COR-L47 (cell line): Measurements from ENCODE around the gene TMEM217.

Experiments used
- DNase-seq: peaks from one replicate; lab custom pipeline; 2025; lab: John Stamatoyannopoulos, UW

The TMEM217 gene

GRCh38 chr6:37279366-37280134 is 21.6 kb upstream of the TMEM217 start:
- DNase-seq, result no peak

DNA sequence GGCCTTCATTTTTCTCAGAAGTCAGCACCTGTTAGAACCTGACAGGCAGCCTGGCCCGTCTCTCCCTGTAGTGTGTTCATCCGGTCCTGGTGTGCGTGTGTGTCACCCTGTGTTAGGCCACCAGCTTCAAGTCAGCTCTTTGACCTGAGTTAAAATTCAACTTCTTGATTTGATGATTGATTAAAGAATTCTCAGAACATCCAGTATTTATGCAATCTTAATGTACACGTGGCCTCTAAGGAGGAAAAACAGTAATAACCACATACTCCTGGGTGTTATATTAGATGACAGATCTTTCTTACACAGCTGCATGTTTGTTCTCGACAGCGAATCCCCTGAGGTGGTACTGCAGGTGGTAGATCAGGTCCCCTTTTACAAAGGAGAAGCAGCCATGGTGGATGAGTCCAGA is 19.1 kb upstream of the TMEM217 start:
- DNase-seq, result no peak

GRCh38 chr6:37275350-37275749 is 17.4 kb upstream of the TMEM217 start:
- no peak for DNase-seq

- no peak for DNase-seq
Observed at GRCh38 chr6:37273690-37274089, 15.7 kb upstream of the TMEM217 start.

DNA sequence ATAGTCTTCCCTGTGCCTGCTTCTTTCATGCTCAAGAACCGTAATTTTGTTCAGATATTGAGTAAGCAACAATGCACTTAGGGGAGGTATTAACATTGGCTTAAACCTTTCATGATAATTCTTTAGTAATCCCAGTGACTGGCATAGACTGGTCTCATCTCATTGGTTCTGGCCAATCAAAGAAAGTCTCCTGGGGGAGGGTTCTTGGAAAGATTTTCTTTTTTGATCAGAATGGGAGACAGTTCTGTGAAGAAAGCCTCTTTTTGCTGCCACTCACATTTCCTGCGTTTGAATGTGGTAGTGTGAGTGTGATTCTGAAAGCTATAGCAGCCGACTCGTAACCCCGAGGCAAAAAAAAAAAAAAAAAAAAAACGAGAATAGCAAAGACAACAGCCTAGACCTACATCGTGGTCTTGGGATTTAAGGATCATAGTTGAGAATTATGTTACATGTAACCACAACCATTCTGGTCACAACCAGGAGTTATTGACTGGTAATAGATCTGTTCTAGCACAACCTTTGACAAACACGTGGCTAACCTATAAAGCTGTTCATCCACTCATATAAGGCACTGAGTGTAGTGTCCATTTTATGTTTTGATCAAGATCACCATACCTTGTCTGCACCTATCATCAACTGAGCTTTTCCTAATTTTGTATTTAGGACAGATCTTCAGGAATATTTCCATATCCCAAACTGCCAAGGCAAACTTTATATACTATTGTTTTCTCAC is 15.1 kb upstream of the TMEM217 start:
- DNase-seq, result no peak

- no peak for DNase-seq
Observed at GRCh38 chr6:37269105-37269504, 11.2 kb upstream of the TMEM217 start.

DNA sequence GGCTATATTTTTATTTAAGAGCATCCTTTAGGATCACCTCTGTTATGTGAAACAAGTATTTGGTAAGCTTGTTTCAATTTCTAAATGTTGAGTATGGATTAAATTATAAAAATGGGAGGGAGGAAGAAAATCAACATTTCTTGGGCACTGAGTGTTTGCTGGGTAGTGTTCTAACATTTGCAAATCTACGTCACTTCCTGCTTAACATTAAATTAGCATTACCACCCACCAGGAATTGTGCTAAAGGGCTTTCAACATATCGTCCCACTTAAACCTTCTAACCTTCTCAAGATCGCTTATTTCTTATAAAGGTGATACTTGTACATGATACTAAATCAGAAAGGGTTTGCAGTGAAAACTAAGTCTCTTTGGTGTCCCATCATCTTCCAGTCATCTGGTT is 7.9 kb upstream of the TMEM217 start:
- no peak for DNase-seq

- no peak for DNase-seq
Observed at GRCh38 chr6:37265001-37265400, 7.1 kb upstream of the TMEM217 start.

DNA sequence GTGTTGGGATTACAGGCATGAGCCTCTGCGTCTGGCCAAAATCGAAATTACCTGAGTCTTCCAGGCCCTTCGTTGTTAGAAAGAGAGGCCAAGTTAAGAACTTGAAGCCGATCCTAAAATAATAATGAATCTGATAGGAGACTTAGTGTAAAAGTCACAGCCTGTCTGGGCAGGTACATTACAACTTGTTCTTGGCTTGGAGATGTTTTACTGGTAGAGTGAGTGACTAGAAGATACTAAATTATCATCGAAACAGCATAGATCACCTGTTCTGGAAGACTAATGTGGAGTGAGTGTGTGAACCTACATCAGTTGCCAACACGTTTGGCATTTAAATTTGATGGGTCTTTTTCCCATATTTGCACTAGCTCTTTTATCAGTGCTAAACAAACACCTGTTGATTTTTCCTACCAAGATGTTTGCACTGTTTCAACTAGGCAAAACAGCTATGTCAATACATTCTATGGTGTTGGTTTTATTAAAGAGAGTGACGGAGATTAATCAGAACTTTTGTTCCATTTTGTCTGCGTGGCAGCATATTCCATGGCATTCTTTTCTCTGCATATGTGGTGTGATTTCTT is 4.6 kb upstream of the TMEM217 start:
- no peak for DNase-seq

DNA sequence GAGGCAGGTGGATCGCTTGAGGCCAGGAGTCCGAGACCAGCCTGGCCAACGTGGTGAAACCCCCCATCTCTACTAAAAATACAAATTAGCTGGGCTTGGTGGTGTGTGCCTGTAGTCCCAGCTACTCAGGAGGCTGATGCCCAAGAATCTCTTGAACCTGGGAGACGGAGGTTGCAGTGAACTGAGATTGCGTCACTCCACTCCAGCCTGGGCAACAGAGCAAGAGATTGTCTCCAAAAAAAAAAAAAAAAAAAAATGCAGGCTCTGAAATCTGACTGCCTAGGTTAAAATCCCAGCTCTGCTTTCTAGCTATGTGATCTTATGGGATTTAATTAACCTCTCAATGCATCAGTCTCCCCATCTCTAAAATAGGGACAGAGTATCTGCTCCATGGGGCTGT is 3.3 kb upstream of the TMEM217 start:
- no peak for DNase-seq

GRCh38 chr6:37260444-37260843 is 2.5 kb upstream of the TMEM217 start:
- no peak for DNase-seq

- DNase-seq, result no peak
Observed at GRCh38 chr6:37260040-37260439, 2.1 kb upstream of the TMEM217 start.

DNA sequence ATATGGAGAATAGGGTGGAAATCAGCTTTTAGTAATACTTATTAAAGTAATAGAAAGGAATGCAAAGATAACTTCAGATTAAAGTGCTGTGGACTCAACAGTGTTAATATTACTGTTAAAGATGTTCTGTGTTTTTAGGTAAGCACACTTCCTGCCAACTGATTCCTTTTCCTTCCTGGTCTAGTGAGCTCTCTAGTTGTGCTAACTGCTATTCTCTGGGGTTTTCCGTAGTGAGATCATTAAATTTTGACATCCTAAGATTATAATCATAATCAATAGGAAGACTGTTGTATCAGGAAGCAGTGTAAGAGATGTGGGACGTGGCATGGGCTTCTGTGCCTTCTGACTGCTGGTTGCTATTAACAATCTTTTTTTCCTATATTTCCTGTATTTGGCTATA is 1.2 kb upstream of the TMEM217 start:
- no peak for DNase-seq

GRCh38 chr6:37258405-37259105 is 611 bp upstream of the TMEM217 start:
- DNase-seq, result no peak

GRCh38 chr6:37257320-37257633 is 667 bp downstream of the TMEM217 start:
- no peak for DNase-seq

- no peak for DNase-seq
Observed at GRCh38 chr6:37256692-37257319, 1.1 kb downstream of the TMEM217 start.

GRCh38 chr6:37254881-37255280 is 3.1 kb downstream of the TMEM217 start:
- DNase-seq, result no peak

DNA sequence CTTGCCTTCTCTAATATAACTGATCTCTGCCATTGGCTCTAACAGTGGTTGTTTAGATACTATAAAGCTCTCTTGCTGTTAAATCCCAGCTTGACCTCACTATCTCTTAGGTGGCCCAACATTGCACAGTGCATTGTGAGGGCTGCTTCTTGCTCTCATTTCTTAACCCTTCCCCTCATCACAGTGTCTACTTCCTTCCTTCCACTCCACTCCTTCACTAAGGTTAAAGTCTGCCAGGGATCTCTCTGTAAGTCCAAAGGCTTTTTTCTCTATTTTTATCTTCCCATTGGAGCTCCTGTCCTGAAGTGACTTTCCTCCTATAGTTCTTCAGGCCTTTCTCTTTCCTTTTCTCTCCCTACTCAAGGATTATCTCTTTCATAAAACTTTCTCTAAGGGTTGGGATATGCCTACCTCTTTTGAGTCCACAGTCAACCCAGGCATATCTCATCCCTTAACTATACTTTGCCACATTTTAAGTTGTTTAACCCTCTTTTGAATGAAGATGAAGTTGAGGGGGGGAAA is 4.4 kb downstream of the TMEM217 start:
- DNase-seq, result no peak

DNA sequence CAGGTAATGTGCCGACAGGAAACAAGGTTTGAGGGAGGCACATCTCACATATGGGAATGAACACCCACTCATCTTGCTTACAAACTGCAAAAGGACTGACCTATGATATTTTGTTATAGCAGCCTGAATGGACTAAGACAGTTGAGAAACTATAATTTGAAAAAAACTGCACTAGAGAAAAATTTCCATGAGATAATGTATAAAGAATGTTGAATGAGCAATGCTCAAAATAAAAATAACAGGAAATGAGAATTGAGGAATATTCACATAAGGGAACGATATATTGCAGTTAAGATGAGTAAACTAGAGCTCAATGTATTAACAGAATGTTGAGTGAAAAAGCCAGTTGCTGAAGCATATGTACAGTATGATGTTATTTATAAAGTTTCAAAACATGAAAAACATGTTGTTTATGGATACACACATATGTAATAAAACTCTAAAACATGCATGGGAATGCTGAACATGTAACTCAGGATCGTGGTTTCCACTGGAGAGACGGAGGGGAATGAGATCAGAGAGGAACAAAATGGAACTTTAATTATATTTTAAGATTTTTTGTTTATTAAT is 6.6 kb downstream of the TMEM217 start:
- no peak for DNase-seq

DNA sequence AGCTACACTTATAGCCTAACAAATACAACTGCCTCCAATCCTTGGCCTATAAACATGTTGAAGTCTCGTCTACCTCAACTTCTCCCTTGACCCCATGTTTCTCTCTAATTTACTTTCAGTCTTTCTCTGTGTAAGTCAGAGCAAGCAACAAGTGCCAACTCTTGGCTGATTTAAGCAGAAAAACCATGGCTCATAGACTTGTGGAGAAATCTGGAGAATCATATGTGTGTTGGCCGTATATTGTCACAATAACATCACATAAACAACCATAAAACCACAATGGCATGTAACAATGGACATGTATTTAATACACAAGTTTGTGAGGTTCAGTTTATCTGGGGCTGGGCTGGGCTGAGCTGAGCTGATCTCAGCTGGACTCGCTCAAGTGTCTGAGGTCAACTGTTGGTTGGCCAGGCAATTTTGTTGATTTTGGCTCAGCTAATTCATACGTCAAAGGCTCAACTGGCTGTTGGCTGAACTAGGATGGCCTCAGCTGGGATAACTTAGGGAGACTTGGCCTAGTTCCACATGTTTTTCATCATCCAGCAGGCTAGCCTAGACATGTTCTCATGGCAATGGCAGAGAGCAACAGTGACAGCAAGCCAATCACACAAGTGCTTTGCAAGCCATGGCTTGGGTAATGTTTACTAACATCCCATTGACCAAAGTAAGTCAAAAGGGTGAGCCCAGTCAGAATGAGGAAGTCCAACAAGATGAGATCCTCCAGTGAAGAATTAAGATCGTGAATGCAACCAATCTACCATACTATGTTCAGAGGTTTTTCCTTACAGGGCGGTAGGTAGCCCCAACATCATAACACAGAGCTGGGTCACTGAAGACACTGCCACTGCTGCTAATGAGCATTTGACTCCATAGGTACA is 13.3 kb downstream of the TMEM217 start:
- DNase-seq, result peak; percentile 97
